K562 (cell line): Measurements from ENCODE around the gene LMOD1. TPM values are rescaled to one million over a fixed set of nuclear protein-coding genes. Genes with fewer than 3 reads are reported as not detected.

Experiments used
- DPF2 ChIP-seq: fragments of 450-650 bp; IDR thresholded peaks from 2 replicates; pipeline ENCODE4 v1.6.1; 2016
- HDAC3 ChIP-seq: fragments of 450-650 bp; IDR thresholded peaks from 2 replicates; pipeline ENCODE4 v1.6.1; 2018; ENCODE audit warnings: borderline replicate concordance, mild to moderate bottlenecking, moderate library complexity; ENCODE audit not compliant: partially characterized antibody
- IFI16 ChIP-seq: fragments of 250-450 bp; sonication (Bioruptor Pico); IDR thresholded peaks from 2 replicates; pipeline ENCODE4 v2.1.2; 2022; ENCODE audit warnings: mild to moderate bottlenecking, inconsistent platforms
- NFRKB ChIP-seq: fragments of 450-650 bp; IDR thresholded peaks from 2 replicates; pipeline ENCODE4 v1.6.1; 2016; ENCODE audit warnings: low read depth
- NRF1 ChIP-seq, 2 experiments: fragments of 450-650 bp; IDR thresholded peaks in 1 of 2; conservative IDR thresholded peaks in 1 of 2; 2 replicates each; pipeline ENCODE4 v1.6.1; 2014; ENCODE audit warnings: mild to moderate bottlenecking in 2 of 2
- PHB2 ChIP-seq: fragments of 450-650 bp; IDR thresholded peaks from 2 replicates; pipeline ENCODE4 v1.6.1; 2017; ENCODE audit warnings: low read depth
- SMARCA5 ChIP-seq: fragments of 450-650 bp; IDR thresholded peaks from 2 replicates; pipeline ENCODE4 v1.6.1; 2016
- SPI1 ChIP-seq: IDR thresholded peaks from 2 replicates; pipeline ENCODE4 v1.6.1; 2011; ENCODE audit warnings: low read depth, low read length, control low read depth, borderline replicate concordance
- TCF7L2 ChIP-seq: fragments of 150-350 bp; IDR thresholded peaks from 2 replicates; pipeline ENCODE4 v1.6.1; 2016; ENCODE audit warnings: low read depth, mild to moderate bottlenecking, low read length, moderate library complexity
- TCFL5 ChIP-seq: fragments of 250-450 bp; sonication (Bioruptor Pico); conservative IDR thresholded peaks from 2 replicates; pipeline ENCODE4 v1.6.1; 2021; ENCODE audit warnings: mild to moderate bottlenecking, moderate library complexity, matching md5 sums
- TRIM24 ChIP-seq, 2 experiments: fragments of 450-650 bp; IDR thresholded peaks; 2 replicates each; pipeline ENCODE4 v1.6.1; 2016
- polyA plus RNA-seq, 8 experiments: library from polyadenylated mRNA; depleted of rRNA in 4 of 8; stranded (reverse) in 5 of 8; unstranded in 3 of 8; fragments of >200 nt; fragmentation: Nextera tagmentation in 2 of 8; fragmentation: Illumina TruSeq in 1 of 8; extraction: Ambion mirVana in 2 of 8; extraction: Trizol in 1 of 8; gene quantifications; 2 replicates each; pipeline versions ENCODE4 v1.2.1 to v1.2.3, GENCODE V29; 2011 to 2014; ENCODE audit warnings: inconsistent platforms in 1 of 8, missing spikeins in 1 of 8
- total RNA-seq, 7 experiments: library from RNA; depleted of rRNA in 6 of 7; stranded (reverse); fragments of >200 nt in 6 of 7; fragmentation: Illumina TruSeq in 2 of 7; extraction: Trizol in 2 of 7; gene quantifications; 2 replicates each; pipeline versions ENCODE4 v1.2.1 to v1.2.3, GENCODE V29; 2011 to 2021; ENCODE audit warnings: low replicate concordance in 1 of 7
- TF ChIP-seq, protein P1 (sequence below): fragments of 200-400 bp; formaldehyde crosslinking; IDR thresholded peaks from 2 replicates; pipeline ENCODE4 v1.6.1; 2017; ENCODE audit warnings: mild to moderate bottlenecking, low read depth, low read length, moderate library complexity
- TF ChIP-seq, protein P2 (sequence below): fragments of 450-650 bp; conservative IDR thresholded peaks from 2 replicates; pipeline ENCODE4 v1.6.1; 2016; ENCODE audit warnings: missing genetic modification characterization, low read depth, mild to moderate bottlenecking, missing compliant biosample characterization, moderate library complexity
- TF ChIP-seq, protein P3 (sequence below), 2 experiments: IDR thresholded peaks; 2 replicates each; pipeline ENCODE4 v1.6.1; 2011; ENCODE audit warnings: borderline replicate concordance in 1 of 2, control low read depth in 1 of 2, low read depth in 1 of 2, low read length in 1 of 2, mild to moderate bottlenecking in 1 of 2, mixed read lengths in 1 of 2, moderate library complexity in 1 of 2; ENCODE audit not compliant: insufficient read depth in 1 of 2, insufficient read length in 1 of 2, poor library complexity in 1 of 2, severe bottlenecking in 1 of 2; ENCODE audit errors: extremely low read depth in 1 of 2
- TF ChIP-seq, protein P4 (sequence below): sonication (generic); formaldehyde crosslinking; IDR thresholded peaks from 2 replicates; pipeline ENCODE4 v1.8.0; 2022; ENCODE audit warnings: mild to moderate bottlenecking, missing genetic modification reagents
- TF ChIP-seq, protein P5 (sequence below), 2 experiments: fragments of 200-800 bp in 1 of 2; sonication (Bioruptor generic) in 1 of 2; sonication (generic) in 1 of 2; formaldehyde crosslinking in 1 of 2; IDR thresholded peaks in 1 of 2; conservative IDR thresholded peaks in 1 of 2; 2 replicates each; pipeline versions ENCODE4 v1.5.0 to v1.6.1; 2016 to 2020; ENCODE audit warnings: missing compliant biosample characterization in 1 of 2, missing genetic modification characterization in 1 of 2, missing genetic modification reagents in 1 of 2

LMOD1 gene
- total and polyA plus RNA-seq, 9 of the 15 experiments (the other 6 are each of a cell fraction or from before 2014, with no cell fraction given) = 0.03 to 0.54 (median 0.38) TPM; not detected in 1

DNA sequence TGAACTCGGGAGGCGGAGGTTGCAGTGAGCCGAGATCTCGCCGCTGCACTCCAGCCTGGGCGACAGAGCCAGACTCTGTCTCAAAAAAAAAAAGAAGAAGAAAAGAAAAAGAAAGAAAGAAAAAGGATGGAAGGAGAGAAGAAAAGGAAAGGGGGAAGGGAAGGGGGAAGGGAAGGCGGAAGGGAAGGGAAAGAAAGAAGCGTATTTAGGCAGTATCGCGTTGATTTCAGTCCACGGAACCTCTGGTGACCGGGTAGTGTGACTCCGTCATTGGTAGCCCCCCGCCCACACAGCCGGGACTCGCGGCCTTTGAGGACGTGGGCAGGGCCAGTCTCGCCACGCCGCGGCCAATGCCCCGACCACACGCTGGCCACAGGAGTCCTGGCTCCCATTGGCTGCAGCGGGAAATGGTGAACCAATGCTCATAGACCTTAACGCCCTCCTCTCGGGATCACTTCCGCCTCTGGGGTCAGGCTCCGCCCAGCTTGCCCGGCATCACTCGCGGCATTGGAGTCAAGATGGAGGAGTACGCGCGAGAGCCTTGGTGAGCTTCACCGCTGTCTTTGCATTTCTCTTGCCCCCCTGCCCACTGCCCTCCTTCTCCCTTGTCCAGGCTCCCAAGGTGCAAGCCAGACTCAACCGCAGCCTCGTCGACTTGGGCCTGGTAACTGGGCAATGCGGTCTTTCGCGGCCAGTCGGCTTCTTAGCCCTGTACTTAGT, 8.8 kb upstream of the LMOD1 start, which contains the start of gene TIMM17A (continued):
- TF ChIP-seq, protein P1, sequence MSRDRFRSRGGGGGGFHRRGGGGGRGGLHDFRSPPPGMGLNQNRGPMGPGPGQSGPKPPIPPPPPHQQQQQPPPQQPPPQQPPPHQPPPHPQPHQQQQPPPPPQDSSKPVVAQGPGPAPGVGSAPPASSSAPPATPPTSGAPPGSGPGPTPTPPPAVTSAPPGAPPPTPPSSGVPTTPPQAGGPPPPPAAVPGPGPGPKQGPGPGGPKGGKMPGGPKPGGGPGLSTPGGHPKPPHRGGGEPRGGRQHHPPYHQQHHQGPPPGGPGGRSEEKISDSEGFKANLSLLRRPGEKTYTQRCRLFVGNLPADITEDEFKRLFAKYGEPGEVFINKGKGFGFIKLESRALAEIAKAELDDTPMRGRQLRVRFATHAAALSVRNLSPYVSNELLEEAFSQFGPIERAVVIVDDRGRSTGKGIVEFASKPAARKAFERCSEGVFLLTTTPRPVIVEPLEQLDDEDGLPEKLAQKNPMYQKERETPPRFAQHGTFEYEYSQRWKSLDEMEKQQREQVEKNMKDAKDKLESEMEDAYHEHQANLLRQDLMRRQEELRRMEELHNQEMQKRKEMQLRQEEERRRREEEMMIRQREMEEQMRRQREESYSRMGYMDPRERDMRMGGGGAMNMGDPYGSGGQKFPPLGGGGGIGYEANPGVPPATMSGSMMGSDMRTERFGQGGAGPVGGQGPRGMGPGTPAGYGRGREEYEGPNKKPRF = no peak
- TF ChIP-seq NFRKB = peak; percentile 99
- TF ChIP-seq PHB2 = peak; percentile 83
- peak; percentile 77 for TF ChIP-seq SPI1
- TF ChIP-seq, protein P2, sequence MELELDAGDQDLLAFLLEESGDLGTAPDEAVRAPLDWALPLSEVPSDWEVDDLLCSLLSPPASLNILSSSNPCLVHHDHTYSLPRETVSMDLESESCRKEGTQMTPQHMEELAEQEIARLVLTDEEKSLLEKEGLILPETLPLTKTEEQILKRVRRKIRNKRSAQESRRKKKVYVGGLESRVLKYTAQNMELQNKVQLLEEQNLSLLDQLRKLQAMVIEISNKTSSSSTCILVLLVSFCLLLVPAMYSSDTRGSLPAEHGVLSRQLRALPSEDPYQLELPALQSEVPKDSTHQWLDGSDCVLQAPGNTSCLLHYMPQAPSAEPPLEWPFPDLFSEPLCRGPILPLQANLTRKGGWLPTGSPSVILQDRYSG = no peak
- TF ChIP-seq TCF7L2 = no peak
- TF ChIP-seq, protein P3, sequence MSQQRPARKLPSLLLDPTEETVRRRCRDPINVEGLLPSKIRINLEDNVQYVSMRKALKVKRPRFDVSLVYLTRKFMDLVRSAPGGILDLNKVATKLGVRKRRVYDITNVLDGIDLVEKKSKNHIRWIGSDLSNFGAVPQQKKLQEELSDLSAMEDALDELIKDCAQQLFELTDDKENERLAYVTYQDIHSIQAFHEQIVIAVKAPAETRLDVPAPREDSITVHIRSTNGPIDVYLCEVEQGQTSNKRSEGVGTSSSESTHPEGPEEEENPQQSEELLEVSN (IDR thresholded peaks at IDR 0.05; ENCODE audit: borderline replicate concordance in 1 of 2, extremely low read depth in 1 of 2, insufficient read depth in 1 of 2, insufficient read length in 1 of 2, low read depth in 1 of 2, low read length in 1 of 2, poor library complexity in 1 of 2, severe bottlenecking in 1 of 2) = peak; percentile 73 to 84
- no peak; the same call in none of the 2 replicates for TF ChIP-seq SMARCA5
- TF ChIP-seq, protein P4, sequence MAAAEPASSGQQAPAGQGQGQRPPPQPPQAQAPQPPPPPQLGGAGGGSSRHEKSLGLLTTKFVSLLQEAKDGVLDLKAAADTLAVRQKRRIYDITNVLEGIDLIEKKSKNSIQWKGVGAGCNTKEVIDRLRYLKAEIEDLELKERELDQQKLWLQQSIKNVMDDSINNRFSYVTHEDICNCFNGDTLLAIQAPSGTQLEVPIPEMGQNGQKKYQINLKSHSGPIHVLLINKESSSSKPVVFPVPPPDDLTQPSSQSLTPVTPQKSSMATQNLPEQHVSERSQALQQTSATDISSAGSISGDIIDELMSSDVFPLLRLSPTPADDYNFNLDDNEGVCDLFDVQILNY (CRISPR knock-in tag) = peak; percentile 77; the same call in 1 of the 2 replicates
- TF ChIP-seq HDAC3 = no peak
- TF ChIP-seq, protein P5, sequence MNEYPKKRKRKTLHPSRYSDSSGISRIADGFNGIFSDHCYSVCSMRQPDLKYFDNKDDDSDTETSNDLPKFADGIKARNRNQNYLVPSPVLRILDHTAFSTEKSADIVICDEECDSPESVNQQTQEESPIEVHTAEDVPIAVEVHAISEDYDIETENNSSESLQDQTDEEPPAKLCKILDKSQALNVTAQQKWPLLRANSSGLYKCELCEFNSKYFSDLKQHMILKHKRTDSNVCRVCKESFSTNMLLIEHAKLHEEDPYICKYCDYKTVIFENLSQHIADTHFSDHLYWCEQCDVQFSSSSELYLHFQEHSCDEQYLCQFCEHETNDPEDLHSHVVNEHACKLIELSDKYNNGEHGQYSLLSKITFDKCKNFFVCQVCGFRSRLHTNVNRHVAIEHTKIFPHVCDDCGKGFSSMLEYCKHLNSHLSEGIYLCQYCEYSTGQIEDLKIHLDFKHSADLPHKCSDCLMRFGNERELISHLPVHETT (CRISPR knock-in tag; conservative IDR thresholded peaks at IDR 0.05 in 1 of 2, IDR thresholded peaks at IDR 0.05 in 1 of 2) = peak in 1 of 2 experiments; percentile 47; a peak in 1 of 4 replicates
- peak; percentile 78 to 89 for TF ChIP-seq TRIM24 (IDR thresholded peaks at IDR 0.05)
- TF ChIP-seq DPF2 = peak; percentile 92
- TF ChIP-seq TCFL5 (CRISPR knock-in tag) = no peak
- no peak for TF ChIP-seq IFI16 (CRISPR knock-in tag)
- peak; percentile 78 to 82 for TF ChIP-seq NRF1 (conservative IDR thresholded peaks at IDR 0.05 in 1 of 2, IDR thresholded peaks at IDR 0.05 in 1 of 2)
